Measurements from ENCODE around the gene DHDH. TPM values are rescaled to one million over a fixed set of nuclear protein-coding genes. Genes with fewer than 3 reads are reported as not detected.

DHDH gene
- total and polyA plus RNA-seq, 2 of the 13 experiments (the other 11 are each of a cell fraction or from before 2014, with no cell fraction given): 0.13 to 0.91 TPM

DNA sequence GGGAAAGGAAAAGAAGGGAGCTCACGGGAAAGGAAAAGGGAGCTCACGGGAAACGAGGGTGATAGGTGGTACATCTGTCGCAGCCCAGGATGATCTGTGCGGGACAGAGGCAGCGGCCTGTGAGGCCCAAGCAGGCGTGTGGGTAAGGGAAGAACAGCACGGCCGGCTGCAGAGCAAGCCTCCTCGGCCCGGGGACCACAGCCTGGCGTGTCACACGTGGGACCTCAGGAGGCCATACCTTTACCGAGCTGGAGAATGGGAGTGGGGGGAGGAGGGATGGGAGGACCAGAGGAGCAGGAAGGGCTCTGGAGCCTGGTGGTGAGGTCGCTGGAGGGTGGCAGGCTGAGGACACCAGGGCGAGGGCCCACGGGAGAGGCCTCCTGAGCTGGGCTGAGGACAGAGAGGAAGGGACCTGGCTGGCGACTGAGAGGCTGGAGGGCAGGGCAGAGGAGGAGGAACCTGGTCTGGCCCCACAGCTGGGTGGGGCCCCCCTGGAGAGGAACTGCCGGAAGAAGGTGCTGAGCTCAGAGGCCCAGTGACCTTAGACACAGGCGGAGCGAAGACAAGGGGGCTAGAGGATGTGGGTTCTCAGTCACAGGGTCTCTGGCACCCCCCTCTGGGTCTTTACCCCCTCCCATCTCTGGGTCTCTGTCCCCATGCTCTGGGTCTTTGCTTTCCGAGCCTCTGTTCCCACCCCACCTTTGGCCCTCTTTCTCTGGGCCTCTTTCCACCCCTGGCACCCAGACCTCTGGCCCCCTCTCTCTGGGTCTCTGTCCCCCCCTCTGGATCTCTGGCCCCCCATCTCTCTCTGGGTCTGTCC, 28.7 kb downstream of the DHDH start (continued):
- TF ChIP-seq, protein P1, sequence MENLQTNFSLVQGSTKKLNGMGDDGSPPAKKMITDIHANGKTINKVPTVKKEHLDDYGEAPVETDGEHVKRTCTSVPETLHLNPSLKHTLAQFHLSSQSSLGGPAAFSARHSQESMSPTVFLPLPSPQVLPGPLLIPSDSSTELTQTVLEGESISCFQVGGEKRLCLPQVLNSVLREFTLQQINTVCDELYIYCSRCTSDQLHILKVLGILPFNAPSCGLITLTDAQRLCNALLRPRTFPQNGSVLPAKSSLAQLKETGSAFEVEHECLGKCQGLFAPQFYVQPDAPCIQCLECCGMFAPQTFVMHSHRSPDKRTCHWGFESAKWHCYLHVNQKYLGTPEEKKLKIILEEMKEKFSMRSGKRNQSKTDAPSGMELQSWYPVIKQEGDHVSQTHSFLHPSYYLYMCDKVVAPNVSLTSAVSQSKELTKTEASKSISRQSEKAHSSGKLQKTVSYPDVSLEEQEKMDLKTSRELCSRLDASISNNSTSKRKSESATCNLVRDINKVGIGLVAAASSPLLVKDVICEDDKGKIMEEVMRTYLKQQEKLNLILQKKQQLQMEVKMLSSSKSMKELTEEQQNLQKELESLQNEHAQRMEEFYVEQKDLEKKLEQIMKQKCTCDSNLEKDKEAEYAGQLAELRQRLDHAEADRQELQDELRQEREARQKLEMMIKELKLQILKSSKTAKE (CRISPR knock-in tag; IDR thresholded peaks at IDR 0.05; ENCODE audit: borderline replicate concordance): peak; percentile 76
- TF ChIP-seq SALL1 (CRISPR knock-in tag; IDR thresholded peaks at IDR 0.05) (peak; percentile 86), KDM1A (CRISPR knock-in tag; IDR thresholded peaks at IDR 0.05) (no peak), ARHGAP35 (CRISPR knock-in tag; IDR thresholded peaks at IDR 0.05; ENCODE audit: borderline replicate concordance) (peak; percentile 54; the same call in 1 of the 2 replicates), ZNF354B (CRISPR knock-in tag; IDR thresholded peaks at IDR 0.05) (no peak), ZNF589 (CRISPR knock-in tag; conservative IDR thresholded peaks at IDR 0.05) (no peak), HDAC6 (IDR thresholded peaks at IDR 0.05; ENCODE audit: low read depth, low read length) (no peak), TAF1 (CRISPR knock-in tag; IDR thresholded peaks at IDR 0.05) (peak; percentile 88), ZBTB1 (CRISPR knock-in tag; IDR thresholded peaks at IDR 0.05; ENCODE audit: borderline replicate concordance) (no peak), HHEX (CRISPR knock-in tag; IDR thresholded peaks at IDR 0.05) (peak; percentile 14; the same call in 1 of the 2 replicates), EHMT2 (IDR thresholded peaks at IDR 0.05; ENCODE audit: borderline replicate concordance, low read depth, low read length) (no peak), RFX1 (IDR thresholded peaks at IDR 0.05) (no peak)
- TF ChIP-seq, protein P2, sequence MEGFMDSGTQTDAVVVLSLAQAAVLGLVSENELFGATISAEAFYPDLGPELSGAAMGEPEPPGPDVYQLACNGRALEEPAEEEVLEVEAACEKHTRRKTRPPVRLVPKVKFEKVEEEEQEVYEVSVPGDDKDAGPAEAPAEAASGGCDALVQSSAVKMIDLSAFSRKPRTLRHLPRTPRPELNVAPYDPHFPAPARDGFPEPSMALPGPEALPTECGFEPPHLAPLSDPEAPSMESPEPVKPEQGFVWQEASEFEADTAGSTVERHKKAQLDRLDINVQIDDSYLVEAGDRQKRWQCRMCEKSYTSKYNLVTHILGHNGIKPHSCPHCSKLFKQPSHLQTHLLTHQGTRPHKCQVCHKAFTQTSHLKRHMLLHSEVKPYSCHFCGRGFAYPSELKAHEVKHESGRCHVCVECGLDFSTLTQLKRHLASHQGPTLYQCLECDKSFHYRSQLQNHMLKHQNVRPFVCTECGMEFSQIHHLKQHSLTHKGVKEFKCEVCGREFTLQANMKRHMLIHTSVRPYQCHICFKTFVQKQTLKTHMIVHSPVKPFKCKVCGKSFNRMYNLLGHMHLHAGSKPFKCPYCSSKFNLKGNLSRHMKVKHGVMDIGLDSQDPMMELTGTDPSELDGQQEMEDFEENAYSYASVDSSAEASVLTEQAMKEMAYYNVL (CRISPR knock-in tag; IDR thresholded peaks at IDR 0.05; ENCODE audit: borderline replicate concordance): no peak
- TF ChIP-seq, protein P3, sequence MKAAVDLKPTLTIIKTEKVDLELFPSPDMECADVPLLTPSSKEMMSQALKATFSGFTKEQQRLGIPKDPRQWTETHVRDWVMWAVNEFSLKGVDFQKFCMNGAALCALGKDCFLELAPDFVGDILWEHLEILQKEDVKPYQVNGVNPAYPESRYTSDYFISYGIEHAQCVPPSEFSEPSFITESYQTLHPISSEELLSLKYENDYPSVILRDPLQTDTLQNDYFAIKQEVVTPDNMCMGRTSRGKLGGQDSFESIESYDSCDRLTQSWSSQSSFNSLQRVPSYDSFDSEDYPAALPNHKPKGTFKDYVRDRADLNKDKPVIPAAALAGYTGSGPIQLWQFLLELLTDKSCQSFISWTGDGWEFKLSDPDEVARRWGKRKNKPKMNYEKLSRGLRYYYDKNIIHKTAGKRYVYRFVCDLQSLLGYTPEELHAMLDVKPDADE (CRISPR knock-in tag; IDR thresholded peaks at IDR 0.05): 0 out of 2 replicates have a peak, but pooled peaks have one; percentile 81
- TF ChIP-seq, protein P4, sequence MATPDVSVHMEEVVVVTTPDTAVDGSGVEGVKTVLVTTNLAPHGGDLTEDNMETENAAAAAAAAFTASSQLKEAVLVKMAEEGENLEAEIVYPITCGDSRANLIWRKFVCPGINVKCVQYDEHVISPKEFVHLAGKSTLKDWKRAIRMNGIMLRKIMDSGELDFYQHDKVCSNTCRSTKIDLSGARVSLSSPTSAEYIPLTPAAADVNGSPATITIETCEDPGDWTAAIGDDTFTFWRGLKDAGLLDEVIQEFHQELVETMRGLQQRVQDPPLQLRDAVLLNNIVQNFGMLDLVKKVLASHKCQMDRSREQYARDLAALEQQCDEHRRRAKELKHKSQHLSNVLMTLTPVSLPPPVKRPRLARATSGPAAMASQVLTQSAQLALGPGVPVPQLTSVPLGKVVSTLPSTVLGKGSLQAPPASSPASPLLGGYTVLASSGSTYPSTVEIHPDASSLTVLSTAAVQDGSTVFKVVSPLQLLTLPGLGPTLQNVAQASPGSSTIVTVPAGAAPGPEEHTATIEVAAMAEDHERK (CRISPR knock-in tag; IDR thresholded peaks at IDR 0.05; ENCODE audit: low read depth): no peak
- TF ChIP-seq, protein P5, sequence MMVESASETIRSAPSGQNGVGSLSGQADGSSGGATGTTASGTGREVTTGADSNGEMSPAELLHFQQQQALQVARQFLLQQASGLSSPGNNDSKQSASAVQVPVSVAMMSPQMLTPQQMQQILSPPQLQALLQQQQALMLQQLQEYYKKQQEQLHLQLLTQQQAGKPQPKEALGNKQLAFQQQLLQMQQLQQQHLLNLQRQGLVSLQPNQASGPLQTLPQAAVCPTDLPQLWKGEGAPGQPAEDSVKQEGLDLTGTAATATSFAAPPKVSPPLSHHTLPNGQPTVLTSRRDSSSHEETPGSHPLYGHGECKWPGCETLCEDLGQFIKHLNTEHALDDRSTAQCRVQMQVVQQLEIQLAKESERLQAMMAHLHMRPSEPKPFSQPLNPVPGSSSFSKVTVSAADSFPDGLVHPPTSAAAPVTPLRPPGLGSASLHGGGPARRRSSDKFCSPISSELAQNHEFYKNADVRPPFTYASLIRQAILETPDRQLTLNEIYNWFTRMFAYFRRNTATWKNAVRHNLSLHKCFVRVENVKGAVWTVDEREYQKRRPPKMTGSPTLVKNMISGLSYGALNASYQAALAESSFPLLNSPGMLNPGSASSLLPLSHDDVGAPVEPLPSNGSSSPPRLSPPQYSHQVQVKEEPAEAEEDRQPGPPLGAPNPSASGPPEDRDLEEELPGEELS (CRISPR knock-in tag; IDR thresholded peaks at IDR 0.05): peak; percentile 72
- TF ChIP-seq, protein P6, sequence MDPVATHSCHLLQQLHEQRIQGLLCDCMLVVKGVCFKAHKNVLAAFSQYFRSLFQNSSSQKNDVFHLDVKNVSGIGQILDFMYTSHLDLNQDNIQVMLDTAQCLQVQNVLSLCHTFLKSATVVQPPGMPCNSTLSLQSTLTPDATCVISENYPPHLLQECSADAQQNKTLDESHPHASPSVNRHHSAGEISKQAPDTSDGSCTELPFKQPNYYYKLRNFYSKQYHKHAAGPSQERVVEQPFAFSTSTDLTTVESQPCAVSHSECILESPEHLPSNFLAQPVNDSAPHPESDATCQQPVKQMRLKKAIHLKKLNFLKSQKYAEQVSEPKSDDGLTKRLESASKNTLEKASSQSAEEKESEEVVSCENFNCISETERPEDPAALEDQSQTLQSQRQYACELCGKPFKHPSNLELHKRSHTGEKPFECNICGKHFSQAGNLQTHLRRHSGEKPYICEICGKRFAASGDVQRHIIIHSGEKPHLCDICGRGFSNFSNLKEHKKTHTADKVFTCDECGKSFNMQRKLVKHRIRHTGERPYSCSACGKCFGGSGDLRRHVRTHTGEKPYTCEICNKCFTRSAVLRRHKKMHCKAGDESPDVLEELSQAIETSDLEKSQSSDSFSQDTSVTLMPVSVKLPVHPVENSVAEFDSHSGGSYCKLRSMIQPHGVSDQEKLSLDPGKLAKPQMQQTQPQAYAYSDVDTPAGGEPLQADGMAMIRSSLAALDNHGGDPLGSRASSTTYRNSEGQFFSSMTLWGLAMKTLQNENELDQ (CRISPR knock-in tag; IDR thresholded peaks at IDR 0.05; ENCODE audit: borderline replicate concordance): no peak
